Measurements from ENCODE around the gene SDK1.
"Not testable (repeated sequence)": the region's sequence is repeated elsewhere in the genome, so short reads cannot be mapped to it uniquely, and the experiment has no call there.

The SDK1 gene

GRCh38 chr7:4071370-4072058 lies 770.5 kb downstream of the SDK1 start:
- DNase-seq (ENCODE audit: low read depth in 3 of 3) = no peak

GRCh38 chr7:4072161-4072925 lies 771.3 kb downstream of the SDK1 start:
- DNase-seq (ENCODE audit: low read depth in 3 of 3) = no peak

- no peak for DNase-seq (ENCODE audit: low read depth in 3 of 3)
These were observed 772.0 kb downstream of the SDK1 start for GRCh38 chr7:4073052-4073451.

GRCh38 chr7:4073750-4074149 lies 772.7 kb downstream of the SDK1 start:
- no peak for DNase-seq (ENCODE audit: low read depth in 3 of 3)

- DNase-seq (ENCODE audit: low read depth in 3 of 3) = no peak
These were observed 773.4 kb downstream of the SDK1 start for GRCh38 chr7:4074407-4074806.

GRCh38 chr7:4074994-4075393 lies 773.9 kb downstream of the SDK1 start:
- no peak for DNase-seq (ENCODE audit: low read depth in 3 of 3)

- no peak for DNase-seq (ENCODE audit: low read depth in 3 of 3)
These were observed 775.7 kb downstream of the SDK1 start for GRCh38 chr7:4076701-4077294.

GRCh38 chr7:4077980-4078379 lies 776.9 kb downstream of the SDK1 start:
- no peak for DNase-seq (ENCODE audit: low read depth in 3 of 3)

- no peak for DNase-seq (ENCODE audit: low read depth in 3 of 3)
These were observed 777.5 kb downstream of the SDK1 start for GRCh38 chr7:4078580-4078979.

GRCh38 chr7:4079366-4079765 lies 778.3 kb downstream of the SDK1 start:
- no peak for DNase-seq (ENCODE audit: low read depth in 3 of 3)

- no peak for DNase-seq (ENCODE audit: low read depth in 3 of 3)
These were observed 778.9 kb downstream of the SDK1 start for GRCh38 chr7:4079956-4080355.

GRCh38 chr7:4080954-4081353 lies 779.9 kb downstream of the SDK1 start:
- no peak for DNase-seq (ENCODE audit: low read depth in 3 of 3)

- no peak for DNase-seq (ENCODE audit: low read depth in 3 of 3)
These were observed 782.5 kb downstream of the SDK1 start for GRCh38 chr7:4083513-4083912.

GRCh38 chr7:4084271-4084670 lies 783.2 kb downstream of the SDK1 start:
- DNase-seq (ENCODE audit: low read depth in 3 of 3) = no peak

- no peak for DNase-seq (ENCODE audit: low read depth in 3 of 3)
These were observed 785.1 kb downstream of the SDK1 start for GRCh38 chr7:4085937-4086691.

GRCh38 chr7:4086723-4087122 lies 785.7 kb downstream of the SDK1 start:
- no peak for DNase-seq (ENCODE audit: low read depth in 3 of 3)

GRCh38 chr7:4091767-4092166 lies 790.7 kb downstream of the SDK1 start:
- no peak for DNase-seq (ENCODE audit: low read depth in 3 of 3)

GRCh38 chr7:4093035-4093434 lies 792.0 kb downstream of the SDK1 start:
- no peak for DNase-seq (ENCODE audit: low read depth in 3 of 3)

GRCh38 chr7:4093483-4093882 lies 792.4 kb downstream of the SDK1 start:
- DNase-seq (ENCODE audit: low read depth in 3 of 3) = no peak

GRCh38 chr7:4094158-4094557 lies 793.1 kb downstream of the SDK1 start:
- DNase-seq (ENCODE audit: low read depth in 3 of 3) = not testable (repeated sequence)

- no peak for DNase-seq (ENCODE audit: low read depth in 3 of 3)
These were observed 796.1 kb downstream of the SDK1 start for GRCh38 chr7:4097001-4097609.

GRCh38 chr7:4098169-4098568 lies 797.1 kb downstream of the SDK1 start:
- no peak for DNase-seq (ENCODE audit: low read depth in 3 of 3)
